HepG2 (cell line): ENCODE data around the gene CAMKK1. TPM values are rescaled to one million over a fixed set of nuclear protein-coding genes. Genes with fewer than 3 reads are reported as not detected.

Experiments
- ATAC-seq: fragments of 200-7000 bp; cut with Tn5 transposase; 3 replicates; pipeline ENCODE4 v1.9.1; 2020; ENCODE audit warnings: mild to moderate bottlenecking, moderate library complexity
- BruUV-seq: library from RNA; stranded (reverse); fragments of 400-500 nt; replicated peaks from 2 replicates; lab custom pipeline; 2021; lab: Mats Ljungman, UMichigan
- CTCF ChIA-PET: fragments of 300-600 bp; formaldehyde crosslinking; extraction: SDS; loops from one replicate; lab custom pipeline; 2021; ENCODE audit warnings: low total read pairs, inconsistent platforms, low intra/inter-chr PET ratio; lab: Yijun Ruan, JAX
- POLR2A ChIA-PET: fragments of 350-600 bp; sonication (Branson Sonifier 250); formaldehyde crosslinking; loops from one replicate; lab custom pipeline; 2020; ENCODE audit warnings: antibody characterized with exemption, inconsistent platforms; lab: Yijun Ruan, JAX
- DNase-seq: peaks from one replicate; pipeline ENCODE4 v3.0.0-alpha.2; 2015; ENCODE audit warnings: low spot score
- FAIRE-seq: peaks from 3 replicates; lab custom pipeline; 2011; peaks lifted over from hg19 to GRCh38; lab: Jason Lieb, UNC
- H2AFZ ChIP-seq: one replicate; pipeline ENCODE4 v1.6.1; 2011; ENCODE audit warnings: low read length, inconsistent platforms
- H3K27ac ChIP-seq: fragments of 300-600 bp; 3 replicates; pipeline ENCODE4 v1.8.0; 2011; ENCODE audit warnings: mixed run types, mild to moderate bottlenecking, mixed read lengths, low read length, inconsistent platforms; ENCODE audit not compliant: insufficient read depth; ENCODE audit errors: extremely low read length
- H3K27me3 ChIP-seq, 2 experiments: fragments of 200-600 bp in 1 of 2; 2 replicates in 1 of 2; 3 replicates in 1 of 2; pipeline versions ENCODE4 v1.6.0 to v1.8.0; 2011; ENCODE audit warnings: low read length in 2 of 2, mild to moderate bottlenecking in 2 of 2, moderate library complexity in 2 of 2, inconsistent platforms in 1 of 2; ENCODE audit not compliant: insufficient read depth in 2 of 2, control insufficient read depth in 1 of 2
- H3K36me3 ChIP-seq, 2 experiments: fragments of 200-600 bp in 1 of 2; replicated peaks in 1 of 2; 2 replicates in 1 of 2; 3 replicates in 1 of 2; pipeline versions ENCODE4 v1.5.1 to v1.8.0; 2011; ENCODE audit warnings: low read length in 2 of 2, inconsistent platforms in 1 of 2; ENCODE audit not compliant: insufficient read depth in 2 of 2, control insufficient read depth in 1 of 2
- H3K4me1 ChIP-seq: 2 replicates; pipeline ENCODE4 v1.5.1; 2012; ENCODE audit warnings: low read length, inconsistent platforms; ENCODE audit not compliant: insufficient read depth
- H3K4me2 ChIP-seq: 2 replicates; pipeline ENCODE4 v1.6.0; 2011; ENCODE audit warnings: low read depth, low read length, inconsistent platforms
- H3K4me3 ChIP-seq, 3 experiments: fragments of 200-600 bp in 1 of 3; sonication (generic), shearing (Covaris generic) in 1 of 3; replicated peaks in 1 of 3; 2 replicates each; pipeline ENCODE4 v1.5.1; 2011 to 2016; ENCODE audit warnings: low read length in 3 of 3, inconsistent platforms in 2 of 3, low read depth in 2 of 3, mild to moderate bottlenecking in 2 of 3, control low read depth in 1 of 3, mixed read lengths in 1 of 3; ENCODE audit not compliant: insufficient read depth in 1 of 3
- H3K79me2 ChIP-seq: one replicate; pipeline ENCODE4 v1.6.1; 2011; ENCODE audit warnings: low read length, inconsistent platforms; ENCODE audit not compliant: insufficient read depth
- H3K9ac ChIP-seq: 2 replicates; pipeline ENCODE4 v1.6.0; 2011; ENCODE audit warnings: mild to moderate bottlenecking, low read depth, low read length, inconsistent platforms; ENCODE audit not compliant: insufficient read depth
- H3K9me3 ChIP-seq: 2 replicates; pipeline ENCODE4 v1.5.1; 2012; ENCODE audit warnings: mild to moderate bottlenecking, low read length
- H4K20me1 ChIP-seq: 2 replicates; pipeline ENCODE4 v1.6.0; 2011; ENCODE audit warnings: inconsistent platforms, mild to moderate bottlenecking, low read length, moderate library complexity; ENCODE audit not compliant: insufficient read depth
- CREBL2 ChIP-seq: sonication (generic); formaldehyde crosslinking; IDR thresholded peaks from 2 replicates; pipeline ENCODE4 v1.8.1; 2023; ENCODE audit warnings: missing genetic modification reagents, mild to moderate bottlenecking, borderline replicate concordance
- NR1H2 ChIP-seq: sonication (generic); formaldehyde crosslinking; IDR thresholded peaks from 2 replicates; pipeline ENCODE4 v1.8.1; 2022; ENCODE audit warnings: low read depth, missing genetic modification reagents, borderline replicate concordance
- ZHX2 ChIP-seq, 2 experiments: sonication (generic) in 1 of 2; formaldehyde crosslinking in 1 of 2; IDR thresholded peaks; 2 replicates each; pipeline versions ENCODE4 v1.6.1 to v1.9.0; 2014 to 2022; ENCODE audit warnings: antibody characterized with exemption in 1 of 2, borderline replicate concordance in 1 of 2, inconsistent platforms in 1 of 2, low read depth in 1 of 2, missing genetic modification reagents in 1 of 2
- WGBS: methylation state at CpG from one replicate; pipeline ENCODE4 v1.1.6; 2017; ENCODE audit warnings: low lambda C conversion rate; 5-methylcytosine and 5-hydroxymethylcytosine counted together
- in situ Hi-C: cut with HindIII; loops from 2 replicates; pipeline ENCODE4 v1.10.0; 2017; ENCODE audit warnings: low pct_unique_long_range_greater_than_20kb; ENCODE audit not compliant: extremely low pct_ligation_motif_present
- intact Hi-C: fragments of 100-400 bp; cut with micrococcal nuclease; formaldehyde crosslinking; loops from one replicate; pipeline ENCODE4 v1.10.0; 2022; ENCODE audit not compliant: unreplicated experiment
- polyA plus RNA-seq, 8 experiments: library from polyadenylated mRNA; depleted of rRNA in 3 of 8; stranded (reverse) in 7 of 8; unstranded in 1 of 8; fragments of >200 nt; fragmentation: Illumina TruSeq in 4 of 8; extraction: Trizol in 4 of 8; gene quantifications; 2 replicates each; pipeline versions ENCODE4 v1.2.1 to v1.2.3, GENCODE V29; 2011 to 2016; ENCODE audit warnings: low read depth in 4 of 8, missing spikeins in 1 of 8, mixed read lengths in 1 of 8; ENCODE audit not compliant: insufficient read depth in 1 of 8
- total RNA-seq, 5 experiments: library from RNA; depleted of rRNA; stranded (reverse); fragments of >200 nt; fragmentation: Illumina TruSeq; extraction: Trizol; gene quantifications; 2 replicates each; pipeline ENCODE4 v1.2.3, GENCODE V29; 2016; ENCODE audit warnings: low read depth in 1 of 5

The CAMKK1 gene
- total and polyA plus RNA-seq, 2 of the 13 experiments (the other 11 are each of a cell fraction or from before 2014, with no cell fraction given), result 1.5 to 1.6 TPM

GRCh38 chr17:3834811-3835210, 58.0 kb downstream of the CAMKK1 start:
- no peak for TF ChIP-seq ZHX2 (IDR thresholded peaks at IDR 0.05; ENCODE audit: low read depth)
- TF ChIP-seq ZHX2 (CRISPR knock-in tag; IDR thresholded peaks at IDR 0.05; ENCODE audit: borderline replicate concordance), result no peak
- TF ChIP-seq NR1H2 (CRISPR knock-in tag), result no peak
- TF ChIP-seq CREBL2 (CRISPR knock-in tag), result no peak
- CTCF ChIA-PET, result no interaction called here
- Histone ChIP-seq H3K79me2 (peaks cover 7% of the 10 kb centered on the region), H3K9ac (no peak overlapping the region), H4K20me1 (no peaks in the 10 kb centered on the region), H2AFZ (no peak overlapping the region), H3K4me1 (no peaks in the 10 kb centered on the region), H3K9me3 (no peaks in the 10 kb centered on the region), H3K27ac (no peak overlapping the region), H3K4me3 (no peak overlapping the region), H3K4me2 (no peak overlapping the region), H3K27me3 (no peaks in the 10 kb centered on the region), H3K36me3 (peaks cover 15 to 38% of the 10 kb centered on the region in 2 experiments)
- FAIRE-seq (no peak), DNase-seq (no peak), ATAC-seq (no peak)
- intact Hi-C loops, result no loop called here
- WGBS, result 98% methylated on average over 4 of the region's 4 CpGs
- in situ Hi-C loops, result no loop called here
- POLR2A ChIA-PET, result no interaction called here
- no TSS peak for BruUV-seq
